IgD-negative memory B cell (primary cell): ENCODE data around the gene AFTPH. TPM values are rescaled to one million over a fixed set of nuclear protein-coding genes. Genes with fewer than 3 reads are reported as not detected.

Source experiments
- H3K27ac Mint-ChIP-seq, 3 donors: one replicate each; pipeline ENCODE4 v1.8.0; 2020 to 2022; ENCODE audit warnings: mild to moderate bottlenecking in 3 of 3, mixed read lengths in 3 of 3, moderate library complexity in 1 of 3
- H3K27me3 Mint-ChIP-seq: one replicate; pipeline ENCODE4 v1.8.0; 2021; ENCODE audit warnings: mixed read lengths
- H3K36me3 Mint-ChIP-seq: one replicate; pipeline ENCODE4 v1.8.0; 2020; ENCODE audit warnings: mild to moderate bottlenecking, mixed read lengths
- H3K4me1 Mint-ChIP-seq, 3 donors: one replicate each; pipeline ENCODE4 v1.8.0; 2020 to 2022; ENCODE audit warnings: mixed read lengths in 3 of 3, mild to moderate bottlenecking in 1 of 3
- H3K4me3 Mint-ChIP-seq, 4 donors: one replicate each; pipeline ENCODE4 v1.8.0; 2020 to 2022; ENCODE audit warnings: mild to moderate bottlenecking in 4 of 4, mixed read lengths in 4 of 4, moderate library complexity in 3 of 4
- H3K9me3 Mint-ChIP-seq, 3 donors: one replicate each; pipeline ENCODE4 v1.8.0; 2020 to 2021; ENCODE audit warnings: mixed read lengths in 3 of 3, mild to moderate bottlenecking in 1 of 3
- polyA plus RNA-seq: library from polyadenylated mRNA; unstranded; fragments of 300-500 nt; fragmentation: Illumina TruSeq; gene quantifications from one replicate; pipeline ENCODE4 v1.2.3, GENCODE V29; 2021

Gene AFTPH
- polyA plus RNA-seq, 1 donor from 2014 or later = 63.5 TPM

- Mint-ChIP-seq H3K9me3 (no peaks in the 10 kb centered on the region), H3K4me3 (no peak overlapping the region), H3K4me1 (peaks cover 4 to 13% (median 9%) of the 10 kb centered on the region in 3 donors), H3K36me3 (no peaks in the 10 kb centered on the region), H3K27ac (peak overlapping the region in 1 of 3 donors; percentile 77), H3K27me3 (no peaks in the 10 kb centered on the region)
These were observed 56.9 kb downstream of the AFTPH start for GRCh38 chr2:64581018-64581417.

GRCh38 chr2:64581777-64582539, 57.8 kb downstream of the AFTPH start:
- Mint-ChIP-seq H3K4me3 (peak overlapping the region in 1 of 4 donors; percentile 66), H3K27ac (peak overlapping the region in 2 of 3 donors; percentile 24 to 37), H3K4me1 (peaks cover 8 to 20% (median 13%) of the 10 kb centered on the region in 3 donors), H3K9me3 (no peaks in the 10 kb centered on the region), H3K27me3 (no peaks in the 10 kb centered on the region), H3K36me3 (no peaks in the 10 kb centered on the region)

- Mint-ChIP-seq H3K4me1 (peaks cover 10 to 21% (median 13%) of the 10 kb centered on the region in 3 donors), H3K36me3 (no peaks in the 10 kb centered on the region), H3K27me3 (no peaks in the 10 kb centered on the region), H3K9me3 (no peaks in the 10 kb centered on the region), H3K4me3 (peak overlapping the region in 1 of 4 donors; percentile 66), H3K27ac (peak overlapping the region in 1 of 3 donors; percentile 37)
These were observed 58.7 kb downstream of the AFTPH start for GRCh38 chr2:64582774-64583340.

- Mint-ChIP-seq H3K36me3 (no peaks in the 10 kb centered on the region), H3K27me3 (no peaks in the 10 kb centered on the region), H3K4me3 (no peak overlapping the region), H3K9me3 (no peaks in the 10 kb centered on the region), H3K27ac (peak overlapping the region in 2 of 3 donors; percentile 16 to 46), H3K4me1 (peaks cover 10 to 21% (median 13%) of the 10 kb centered on the region in 3 donors)
These were observed 61.9 kb downstream of the AFTPH start for GRCh38 chr2:64586054-64586453.

GRCh38 chr2:64586883-64587481, 62.9 kb downstream of the AFTPH start:
- H3K4me3 Mint-ChIP-seq = peak overlapping the region in 1 of 4 donors; percentile 57
- H3K27me3 Mint-ChIP-seq = no peaks in the 10 kb centered on the region
- no peaks in the 10 kb centered on the region for H3K36me3 Mint-ChIP-seq
- H3K4me1 Mint-ChIP-seq = peaks cover 10 to 21% (median 13%) of the 10 kb centered on the region in 3 donors
- no peaks in the 10 kb centered on the region for H3K9me3 Mint-ChIP-seq
- H3K27ac Mint-ChIP-seq = peak overlapping the region in 1 of 3 donors; percentile 9

GRCh38 chr2:64587561-64587960, 63.4 kb downstream of the AFTPH start:
- Mint-ChIP-seq H3K4me3 (no peak overlapping the region), H3K4me1 (peaks cover 6 to 15% (median 10%) of the 10 kb centered on the region in 3 donors), H3K36me3 (no peaks in the 10 kb centered on the region), H3K27ac (no peak overlapping the region), H3K9me3 (no peaks in the 10 kb centered on the region), H3K27me3 (no peaks in the 10 kb centered on the region)

- H3K27me3 Mint-ChIP-seq = no peaks in the 10 kb centered on the region
These were observed 67.1 kb downstream of the AFTPH start for GRCh38 chr2:64591188-64591587.

GRCh38 chr2:64593035-64593655, 69.0 kb downstream of the AFTPH start:
- no peaks in the 10 kb centered on the region for H3K27me3 Mint-ChIP-seq
- H3K36me3 Mint-ChIP-seq = no peaks in the 10 kb centered on the region
- no peak overlapping the region for H3K27ac Mint-ChIP-seq
- H3K4me3 Mint-ChIP-seq = no peak overlapping the region
- H3K4me1 Mint-ChIP-seq = no peaks in the 10 kb centered on the region
- H3K9me3 Mint-ChIP-seq = no peaks in the 10 kb centered on the region

More at GRCh38 chr2:64591188-64591587, 67.1 kb downstream of the AFTPH start:
- H3K27ac Mint-ChIP-seq = no peak overlapping the region
- H3K36me3 Mint-ChIP-seq = no peaks in the 10 kb centered on the region
- no peak overlapping the region for H3K4me3 Mint-ChIP-seq
- peaks cover 6 to 9% (median 6%) of the 10 kb centered on the region in 3 donors for H3K4me1 Mint-ChIP-seq
- no peaks in the 10 kb centered on the region for H3K9me3 Mint-ChIP-seq

GRCh38 chr2:64594226-64594989, 70.3 kb downstream of the AFTPH start:
- Mint-ChIP-seq H3K27me3 (no peaks in the 10 kb centered on the region), H3K4me3 (no peak overlapping the region), H3K36me3 (no peaks in the 10 kb centered on the region), H3K9me3 (no peaks in the 10 kb centered on the region), H3K4me1 (peaks cover 0 to 2% (median 1%) of the 10 kb centered on the region in 3 donors), H3K27ac (no peak overlapping the region)

GRCh38 chr2:64595397-64596176, 71.5 kb downstream of the AFTPH start:
- H3K9me3 Mint-ChIP-seq = no peaks in the 10 kb centered on the region
- no peak overlapping the region for H3K27ac Mint-ChIP-seq
- no peaks in the 10 kb centered on the region for H3K27me3 Mint-ChIP-seq
- H3K36me3 Mint-ChIP-seq = no peaks in the 10 kb centered on the region
- H3K4me1 Mint-ChIP-seq = peaks cover 0 to 3% (median 2%) of the 10 kb centered on the region in 3 donors
- no peak overlapping the region for H3K4me3 Mint-ChIP-seq

GRCh38 chr2:64598226-64598625, 74.1 kb downstream of the AFTPH start:
- Mint-ChIP-seq H3K9me3 (no peaks in the 10 kb centered on the region), H3K4me1 (peaks cover 0 to 3% (median 2%) of the 10 kb centered on the region in 3 donors), H3K36me3 (no peaks in the 10 kb centered on the region), H3K4me3 (no peak overlapping the region), H3K27ac (no peak overlapping the region), H3K27me3 (no peaks in the 10 kb centered on the region)

- Mint-ChIP-seq H3K4me3 (no peak overlapping the region), H3K27ac (peak overlapping the region in 1 of 3 donors; percentile 29), H3K4me1 (peaks cover 0 to 3% (median 2%) of the 10 kb centered on the region in 3 donors), H3K9me3 (no peaks in the 10 kb centered on the region), H3K36me3 (no peaks in the 10 kb centered on the region), H3K27me3 (no peaks in the 10 kb centered on the region)
These were observed 75.3 kb downstream of the AFTPH start for GRCh38 chr2:64599469-64599868.

- Mint-ChIP-seq H3K36me3 (no peaks in the 10 kb centered on the region), H3K9me3 (no peaks in the 10 kb centered on the region), H3K27ac (no peak overlapping the region), H3K4me3 (no peak overlapping the region), H3K27me3 (no peaks in the 10 kb centered on the region), H3K4me1 (peaks cover 3 to 4% (median 3%) of the 10 kb centered on the region in 3 donors)
These were observed 77.1 kb downstream of the AFTPH start for GRCh38 chr2:64601034-64601754.
